NCI-H1092 treated with DMSO at 0.1 percent for 48 hours (cell line): ENCODE data around the gene HOXA1.

Experiments
- DNase-seq: peaks from one replicate; lab custom pipeline; 2025; lab: John Stamatoyannopoulos, UW

HOXA1 gene

DNA sequence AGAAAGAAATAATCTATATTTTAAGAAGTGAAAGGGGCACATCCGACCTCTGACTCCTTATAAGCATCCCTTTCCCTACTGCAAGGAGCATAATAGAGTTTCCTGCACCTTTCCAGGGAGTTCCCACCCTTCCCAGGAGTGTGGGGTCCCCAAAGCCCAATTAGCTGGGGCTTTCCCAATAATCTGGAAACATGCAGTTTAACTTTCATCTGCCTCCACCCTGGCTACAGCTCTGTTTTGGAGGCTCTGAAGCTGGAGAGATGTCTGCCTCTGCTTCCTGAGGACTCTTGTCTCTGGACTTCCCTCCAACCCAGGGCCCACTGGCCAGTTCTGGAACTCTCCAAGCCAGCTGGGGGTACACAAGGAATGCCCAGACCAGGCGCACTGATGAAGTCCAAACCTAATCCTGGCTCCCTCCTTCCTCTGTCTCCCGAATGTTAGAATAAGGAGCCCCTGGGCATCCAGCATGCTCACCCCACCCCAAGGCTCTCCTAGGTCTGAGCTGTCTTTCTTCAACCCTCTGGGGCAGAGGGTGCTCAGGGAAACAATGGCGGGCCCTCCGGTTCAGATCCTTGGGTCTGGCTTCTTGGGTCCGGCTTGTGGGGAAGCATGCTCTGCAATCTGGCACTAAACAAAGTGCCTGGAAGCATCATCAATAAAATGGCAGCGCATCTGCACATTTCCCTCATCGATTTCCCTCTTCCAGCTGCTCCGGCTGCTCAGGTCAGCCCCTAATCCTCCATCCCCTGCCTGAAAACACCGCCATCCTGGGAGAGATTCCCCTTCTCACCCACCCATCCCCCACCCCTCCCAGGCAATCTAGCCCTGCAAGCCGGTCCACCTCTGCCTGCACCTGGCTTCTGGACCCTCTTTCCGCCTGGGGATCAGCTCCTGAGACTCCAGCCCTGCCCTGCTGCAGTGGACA is 21.4 kb upstream of the HOXA1 start:
- DNase-seq, result no peak

GRCh38 chr7:27116031-27116961 is 20.5 kb upstream of the HOXA1 start:
- peak; percentile 31 for DNase-seq

- no peak for DNase-seq
Measured at GRCh38 chr7:27115221-27116026, 19.6 kb upstream of the HOXA1 start.

DNA sequence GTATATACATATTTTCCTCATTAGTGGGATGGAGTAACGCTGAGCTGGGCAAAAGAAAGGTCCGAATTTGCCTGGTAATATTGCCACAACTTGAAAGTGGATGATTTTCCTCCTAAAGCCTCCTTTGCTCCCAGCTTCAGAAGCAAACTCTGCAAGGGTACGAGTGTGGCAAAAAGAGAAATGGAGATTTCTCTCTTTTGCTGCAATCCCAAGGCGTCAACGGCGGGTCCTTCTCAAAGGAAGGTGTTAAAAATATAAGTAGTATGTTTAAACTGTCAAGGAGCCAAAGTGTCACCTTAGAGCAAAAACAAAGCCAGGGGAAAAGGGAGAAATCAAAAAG is 19.1 kb upstream of the HOXA1 start:
- no peak for DNase-seq

GRCh38 chr7:27113991-27114769 is 18.4 kb upstream of the HOXA1 start:
- DNase-seq, result no peak

DNA sequence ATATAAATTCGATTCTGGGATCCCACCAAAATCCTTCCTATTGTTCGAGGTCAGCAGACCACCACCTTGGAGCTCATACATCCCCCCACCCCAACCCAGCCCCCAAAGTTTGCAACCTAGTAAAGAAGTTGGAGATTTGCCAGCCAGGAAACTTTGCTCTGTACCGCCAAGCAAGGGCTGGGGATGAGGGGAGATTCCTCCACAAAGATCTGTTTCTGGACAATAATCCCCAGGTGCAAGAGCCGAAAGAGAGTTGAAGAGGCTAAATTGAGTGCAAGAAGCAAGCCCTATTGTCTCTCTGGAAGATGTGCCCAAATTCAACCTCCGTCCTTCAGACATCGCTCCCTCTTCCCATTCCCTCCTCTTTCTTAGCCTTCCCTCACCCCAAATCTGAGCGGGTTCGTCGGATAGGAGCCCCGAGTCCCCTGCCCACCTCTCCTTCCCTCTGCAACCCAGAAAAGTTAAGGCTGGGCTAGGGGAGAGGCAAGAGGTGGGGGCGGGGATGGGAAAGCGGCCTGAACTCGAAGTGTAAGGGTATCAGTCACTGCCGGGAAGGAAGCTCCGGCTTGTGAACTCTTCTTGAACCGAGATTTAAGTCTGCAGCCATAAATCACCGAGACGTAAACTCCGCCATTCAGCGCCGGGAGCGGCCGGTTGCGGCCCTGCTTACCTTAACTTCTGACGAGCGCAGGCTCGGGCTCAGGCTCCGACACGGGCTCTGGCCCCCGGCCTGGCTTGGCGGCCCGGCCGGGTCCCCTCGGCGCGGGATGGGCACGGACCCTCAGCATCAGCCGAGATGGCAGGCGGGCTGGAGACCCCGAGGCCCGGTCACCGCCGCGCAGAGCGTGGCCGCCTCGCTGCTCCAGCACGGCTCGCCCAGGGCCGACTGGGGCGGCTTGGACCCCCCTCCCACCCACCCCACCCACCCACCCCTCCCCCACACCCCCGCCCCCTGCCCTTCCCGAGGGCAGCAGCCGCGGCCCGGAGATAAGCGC is 17.5 kb upstream of the HOXA1 start:
- no peak for DNase-seq

- no peak for DNase-seq
Measured at GRCh38 chr7:27112361-27112760, 16.6 kb upstream of the HOXA1 start.

DNA sequence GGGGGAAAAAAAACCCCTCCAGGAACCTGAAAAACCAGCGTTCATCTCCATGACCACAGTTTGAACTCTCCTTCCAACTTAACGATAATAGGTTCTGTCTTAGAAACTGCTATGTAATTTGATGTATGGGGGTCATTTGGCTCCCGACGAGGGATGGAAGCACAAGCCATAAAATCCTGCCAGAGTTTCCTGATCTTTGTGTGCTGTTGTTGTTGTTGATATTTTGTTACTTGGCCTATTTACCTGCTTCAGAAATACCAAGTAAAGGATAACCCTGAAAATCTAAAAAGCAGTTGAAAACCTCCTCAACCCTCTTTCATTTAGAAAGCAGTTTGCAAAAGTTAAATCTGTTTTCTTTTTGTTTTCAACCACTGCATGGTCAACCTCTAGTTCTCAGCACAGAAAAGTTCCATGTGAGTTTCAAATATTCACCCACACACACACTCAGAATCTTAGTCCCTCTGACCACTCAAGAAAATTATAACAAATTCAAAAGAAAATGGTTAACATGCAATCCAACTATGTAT is 16.0 kb upstream of the HOXA1 start:
- no peak for DNase-seq

- DNase-seq, result no peak
Measured at GRCh38 chr7:27111042-27111750, 15.4 kb upstream of the HOXA1 start.

- DNase-seq, result peak; percentile 55
Measured at GRCh38 chr7:27110186-27111031, 14.6 kb upstream of the HOXA1 start.

- no peak for DNase-seq
Measured at GRCh38 chr7:27109466-27110185, 13.8 kb upstream of the HOXA1 start.

- DNase-seq, result no peak
Measured at GRCh38 chr7:27108390-27109127, 12.8 kb upstream of the HOXA1 start.

- no peak for DNase-seq
Measured at GRCh38 chr7:27107391-27108381, 11.9 kb upstream of the HOXA1 start.

DNA sequence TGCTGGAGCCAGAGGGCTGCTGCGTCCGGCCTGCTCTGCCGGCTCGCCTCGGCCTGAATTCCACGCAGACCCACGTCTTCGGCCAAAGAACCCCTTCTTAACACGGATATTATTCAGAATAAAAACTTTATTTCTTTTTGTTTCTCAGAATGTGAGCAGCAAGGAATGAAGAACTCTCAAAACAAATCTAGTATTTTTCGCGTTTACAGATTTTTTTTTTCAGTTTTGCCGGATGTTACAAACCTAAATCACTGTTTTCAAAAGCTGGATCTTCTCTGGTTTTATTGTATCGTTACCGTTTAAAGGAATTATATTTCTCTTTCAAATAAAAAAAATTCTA is 11.1 kb upstream of the HOXA1 start:
- DNase-seq, result no peak

- DNase-seq, result no peak
Measured at GRCh38 chr7:27106181-27106900, 10.5 kb upstream of the HOXA1 start.
